Chondrocyte (in vitro differentiated cells): ENCODE data around the gene COX19. TPM values are rescaled to one million over a fixed set of nuclear protein-coding genes. Genes with fewer than 3 reads are reported as not detected.
"Not testable (repeated sequence)": the region's sequence is repeated elsewhere in the genome, so short reads cannot be mapped to it uniquely, and the experiment has no call there.

Source experiments
- DNase-seq: peaks from one replicate; pipeline ENCODE4 v3.0.0; 2021; ENCODE audit warnings: mixed read lengths, low spot score
- H3K27ac Mint-ChIP-seq: one replicate; pipeline ENCODE4 v1.8.0; 2021; ENCODE audit warnings: mild to moderate bottlenecking, moderate library complexity, mixed read lengths; ENCODE audit not compliant: unreplicated experiment
- H3K27me3 Mint-ChIP-seq: 2 replicates; pipeline ENCODE4 v1.8.0; 2021; ENCODE audit warnings: low read depth, mixed read lengths
- H3K36me3 Mint-ChIP-seq: 2 replicates; pipeline ENCODE4 v1.8.0; 2021; ENCODE audit warnings: low read depth, mixed read lengths
- H3K4me1 Mint-ChIP-seq: 2 replicates; pipeline ENCODE4 v1.8.0; 2021; ENCODE audit warnings: low read depth, mild to moderate bottlenecking, mixed read lengths
- H3K4me3 Mint-ChIP-seq: one replicate; pipeline ENCODE4 v1.8.0; 2021; ENCODE audit warnings: mild to moderate bottlenecking, moderate library complexity, mixed read lengths; ENCODE audit not compliant: unreplicated experiment
- H3K9me3 Mint-ChIP-seq: 2 replicates; pipeline ENCODE4 v1.8.0; 2021; ENCODE audit warnings: low read depth, mixed read lengths
- total RNA-seq: library from RNA; stranded (reverse); gene quantifications from 3 replicates; pipeline ENCODE4 v1.2.1, GENCODE V29; 2021
- TF ChIP-seq, protein P1 (sequence below): fragments of 200-600 bp; sonication (generic); IDR thresholded peaks from 2 replicates; pipeline ENCODE4 v1.5.0; 2021; ENCODE audit warnings: antibody characterized with exemption, mild to moderate bottlenecking, moderate library complexity

Gene COX19
- total RNA-seq, 1 donor from 2014 or later = 9.6 TPM

GRCh38 chr7:961546-962400 is 13.6 kb downstream of the COX19 start:
- H3K9me3 Mint-ChIP-seq = no peaks in the 10 kb centered on the region
- peak; percentile 69 for DNase-seq
- no peak overlapping the region for H3K27ac Mint-ChIP-seq
- no peak overlapping the region for H3K4me3 Mint-ChIP-seq
- TF ChIP-seq, protein P1, sequence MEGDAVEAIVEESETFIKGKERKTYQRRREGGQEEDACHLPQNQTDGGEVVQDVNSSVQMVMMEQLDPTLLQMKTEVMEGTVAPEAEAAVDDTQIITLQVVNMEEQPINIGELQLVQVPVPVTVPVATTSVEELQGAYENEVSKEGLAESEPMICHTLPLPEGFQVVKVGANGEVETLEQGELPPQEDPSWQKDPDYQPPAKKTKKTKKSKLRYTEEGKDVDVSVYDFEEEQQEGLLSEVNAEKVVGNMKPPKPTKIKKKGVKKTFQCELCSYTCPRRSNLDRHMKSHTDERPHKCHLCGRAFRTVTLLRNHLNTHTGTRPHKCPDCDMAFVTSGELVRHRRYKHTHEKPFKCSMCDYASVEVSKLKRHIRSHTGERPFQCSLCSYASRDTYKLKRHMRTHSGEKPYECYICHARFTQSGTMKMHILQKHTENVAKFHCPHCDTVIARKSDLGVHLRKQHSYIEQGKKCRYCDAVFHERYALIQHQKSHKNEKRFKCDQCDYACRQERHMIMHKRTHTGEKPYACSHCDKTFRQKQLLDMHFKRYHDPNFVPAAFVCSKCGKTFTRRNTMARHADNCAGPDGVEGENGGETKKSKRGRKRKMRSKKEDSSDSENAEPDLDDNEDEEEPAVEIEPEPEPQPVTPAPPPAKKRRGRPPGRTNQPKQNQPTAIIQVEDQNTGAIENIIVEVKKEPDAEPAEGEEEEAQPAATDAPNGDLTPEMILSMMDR = no peak
- peaks cover 29% of the 10 kb centered on the region for H3K4me1 Mint-ChIP-seq
- H3K36me3 Mint-ChIP-seq = peaks cover 1% of the 10 kb centered on the region
- H3K27me3 Mint-ChIP-seq = no peaks in the 10 kb centered on the region

GRCh38 chr7:960972-961371 is 14.4 kb downstream of the COX19 start:
- DNase-seq = peak; percentile 32

DNA sequence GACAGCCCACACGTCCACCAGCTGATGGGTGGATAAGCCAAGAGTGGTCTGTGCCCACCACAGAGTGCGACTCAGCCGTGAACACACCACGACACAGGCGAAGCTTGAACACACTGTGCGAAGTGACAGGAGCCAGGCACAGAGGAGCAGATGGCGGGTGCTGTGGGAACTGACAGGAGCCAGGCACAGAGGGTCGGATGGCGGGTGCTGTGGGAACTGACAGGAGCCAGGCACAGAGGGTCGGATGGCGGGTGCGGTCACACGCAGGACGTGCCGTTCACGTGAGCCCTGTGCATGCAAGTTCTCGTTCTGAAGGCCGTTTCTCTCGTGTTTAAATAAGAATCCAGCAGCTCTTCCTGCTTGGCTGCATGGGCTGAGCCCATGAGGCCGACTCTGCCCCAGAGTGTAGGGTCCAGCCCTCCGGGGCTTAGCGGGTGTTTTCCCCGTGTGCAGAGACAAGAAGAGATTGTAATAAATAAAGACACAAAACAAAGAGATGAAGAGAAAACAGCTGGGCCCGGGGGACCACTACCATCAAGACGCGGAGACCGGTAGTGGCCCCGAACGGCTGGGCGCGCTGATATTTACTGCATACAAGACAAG is 15.0 kb downstream of the COX19 start:
- H3K27me3 Mint-ChIP-seq = no peaks in the 10 kb centered on the region
- TF ChIP-seq, protein P1 = no peak
- no peaks in the 10 kb centered on the region for H3K9me3 Mint-ChIP-seq
- DNase-seq = peak; percentile 69
- H3K27ac Mint-ChIP-seq = no peak overlapping the region
- no peak overlapping the region for H3K4me3 Mint-ChIP-seq
- H3K4me1 Mint-ChIP-seq = peaks cover 18% of the 10 kb centered on the region
- H3K36me3 Mint-ChIP-seq = no peaks in the 10 kb centered on the region

More at GRCh38 chr7:960972-961371, 14.4 kb downstream of the COX19 start:
- not testable (repeated sequence) for H3K36me3 Mint-ChIP-seq, H3K9me3 Mint-ChIP-seq, H3K4me3 Mint-ChIP-seq, H3K27me3 Mint-ChIP-seq, H3K27ac Mint-ChIP-seq
- H3K4me1 Mint-ChIP-seq = peaks cover 22% of the 10 kb centered on the region

GRCh38 chr7:959740-960139 is 15.6 kb downstream of the COX19 start:
- not testable (repeated sequence) for H3K9me3 Mint-ChIP-seq, H3K27me3 Mint-ChIP-seq, H3K36me3 Mint-ChIP-seq, H3K4me3 Mint-ChIP-seq, H3K27ac Mint-ChIP-seq
- peaks cover 15% of the 10 kb centered on the region for H3K4me1 Mint-ChIP-seq
- DNase-seq = peak; percentile 20

GRCh38 chr7:959271-959670 is 16.1 kb downstream of the COX19 start:
- no peak overlapping the region for H3K27ac Mint-ChIP-seq
- no peaks in the 10 kb centered on the region for H3K27me3 Mint-ChIP-seq
- DNase-seq = peak; percentile 68
- peaks cover 11% of the 10 kb centered on the region for H3K4me1 Mint-ChIP-seq
- no peaks in the 10 kb centered on the region for H3K9me3 Mint-ChIP-seq
- no peak overlapping the region for H3K4me3 Mint-ChIP-seq
- TF ChIP-seq, protein P1 = no peak
- no peaks in the 10 kb centered on the region for H3K36me3 Mint-ChIP-seq

DNA sequence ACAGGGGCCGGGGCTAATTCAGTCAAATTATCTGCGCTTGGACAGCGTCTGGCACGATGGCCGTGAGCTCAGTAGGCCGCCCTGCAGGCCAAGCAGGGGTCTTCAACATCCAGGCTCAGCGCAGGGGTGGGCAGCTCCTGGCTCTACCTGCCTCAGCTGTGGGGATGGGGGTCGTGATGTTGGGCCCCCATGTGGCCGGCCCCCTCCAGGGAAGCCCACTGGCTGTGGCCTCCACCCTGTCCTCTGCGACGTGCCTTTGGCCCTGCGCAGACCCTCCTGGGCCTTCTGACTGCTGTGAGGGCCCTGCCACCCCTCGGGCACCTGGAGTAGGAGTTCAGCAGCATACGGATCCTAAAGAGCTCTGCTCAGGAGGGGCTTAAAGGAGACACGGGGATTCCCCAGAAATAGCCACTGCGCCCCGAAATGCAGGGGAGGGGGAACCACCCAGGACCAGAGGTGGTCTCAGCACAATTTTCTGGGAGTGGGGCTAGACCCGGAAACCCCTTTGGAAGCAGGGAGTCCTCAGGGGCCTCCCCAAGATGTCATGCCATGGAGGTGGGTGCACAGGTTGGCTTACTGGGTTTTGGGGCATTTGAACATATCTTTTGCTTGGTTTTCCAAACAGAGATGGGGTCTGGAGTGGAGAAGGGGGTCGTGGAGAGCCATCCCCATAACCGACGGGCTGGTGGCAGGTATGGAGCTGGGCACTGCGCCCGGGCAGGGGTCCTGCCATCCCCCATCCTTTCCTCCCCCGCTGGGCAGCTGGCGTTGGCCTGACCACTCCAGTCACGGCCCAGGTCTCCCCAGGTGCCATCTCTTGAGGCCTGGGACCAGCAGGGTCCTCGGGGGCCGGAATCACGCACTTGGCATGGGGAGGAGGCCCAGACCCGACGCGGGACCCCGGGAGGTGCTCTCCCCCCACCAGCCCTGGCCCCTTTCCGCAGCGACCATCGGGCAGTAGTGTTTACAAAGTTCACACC is 16.8 kb downstream of the COX19 start:
- Mint-ChIP-seq H3K9me3 (no peaks in the 10 kb centered on the region), H3K4me3 (no peak overlapping the region), H3K27ac (no peak overlapping the region), H3K27me3 (no peaks in the 10 kb centered on the region), H3K36me3 (no peaks in the 10 kb centered on the region), H3K4me1 (peaks cover 8% of the 10 kb centered on the region)
- DNase-seq = peak; percentile 91
- TF ChIP-seq, protein P1 = no peak
